ENCODE measurements around the gene FUT8. TPM values are rescaled to one million over a fixed set of nuclear protein-coding genes. Genes with fewer than 3 reads are reported as not detected.
"Not testable (repeated sequence)": the region's sequence is repeated elsewhere in the genome, so short reads cannot be mapped to it uniquely, and the experiment has no call there.

Gene FUT8
- total and polyA plus RNA-seq, 4 donors, result 53.5 to 198 (median 66.0) TPM

- DNase-seq (ENCODE audit: low read depth in 4 of 6, low spot score in 6 of 6), result no peak
- H3K4me1 ChIP-seq (ENCODE audit: control insufficient read depth, insufficient read depth, low read length), result no peaks in the 10 kb centered on the region
- peaks cover 2% of the 10 kb centered on the region for H3K9me3 ChIP-seq (ENCODE audit: control insufficient read depth, insufficient read depth, low read length)
- no peak overlapping the region for H3K4me3 ChIP-seq (ENCODE audit: low read depth, low read length)
- no CpG with 5 or more reads among the region's 1 CpG for WGBS (ENCODE audit: insufficient coverage)
- no peak overlapping the region for H3K27ac ChIP-seq (ENCODE audit: low read depth, low read length)
- no peaks in the 10 kb centered on the region for H3K27me3 ChIP-seq (ENCODE audit: control insufficient read depth, insufficient read depth, low read length)
- peaks cover 3% of the 10 kb centered on the region for H3K36me3 ChIP-seq (ENCODE audit: control insufficient read depth, insufficient read depth, low read length)
Observed at GRCh38 chr14:65440230-65440629, 27.7 kb downstream of the FUT8 start.

GRCh38 chr14:65444230-65444629 lies 31.7 kb downstream of the FUT8 start:
- Histone ChIP-seq H3K27me3 (ENCODE audit: control insufficient read depth, insufficient read depth, low read length) (no peaks in the 10 kb centered on the region), H3K4me1 (ENCODE audit: control insufficient read depth, insufficient read depth, low read length) (no peaks in the 10 kb centered on the region), H3K9me3 (ENCODE audit: control insufficient read depth, insufficient read depth, low read length) (no peaks in the 10 kb centered on the region), H3K27ac (ENCODE audit: low read depth, low read length) (no peak overlapping the region), H3K4me3 (ENCODE audit: low read depth, low read length) (no peak overlapping the region), H3K36me3 (ENCODE audit: control insufficient read depth, insufficient read depth, low read length) (no peaks in the 10 kb centered on the region)
- DNase-seq (ENCODE audit: low read depth in 4 of 6, low spot score in 6 of 6), result no peak
- 100% methylated on average over 1 of the region's 1 CpG for WGBS (ENCODE audit: insufficient coverage)

GRCh38 chr14:65446159-65446558 lies 33.6 kb downstream of the FUT8 start:
- Histone ChIP-seq H3K27ac (ENCODE audit: low read depth, low read length) (no peak overlapping the region), H3K36me3 (ENCODE audit: control insufficient read depth, insufficient read depth, low read length) (peaks cover 5% of the 10 kb centered on the region), H3K9me3 (ENCODE audit: control insufficient read depth, insufficient read depth, low read length) (no peaks in the 10 kb centered on the region), H3K4me1 (ENCODE audit: control insufficient read depth, insufficient read depth, low read length) (no peaks in the 10 kb centered on the region), H3K4me3 (ENCODE audit: low read depth, low read length) (no peak overlapping the region), H3K27me3 (ENCODE audit: control insufficient read depth, insufficient read depth, low read length) (no peaks in the 10 kb centered on the region)
- no CpG with 5 or more reads among the region's 1 CpG for WGBS (ENCODE audit: insufficient coverage)
- peak in 3 of 6 donors; percentile 1 to 62 (median 20) for DNase-seq (ENCODE audit: low read depth in 4 of 6, low spot score in 6 of 6)

- no peak for DNase-seq (ENCODE audit: low read depth in 4 of 6, low spot score in 6 of 6)
Observed at GRCh38 chr14:65449647-65450046, 37.1 kb downstream of the FUT8 start.

GRCh38 chr14:65453807-65454480 lies 41.4 kb downstream of the FUT8 start:
- Histone ChIP-seq H3K27me3 (ENCODE audit: control insufficient read depth, insufficient read depth, low read length) (no peaks in the 10 kb centered on the region), H3K9me3 (ENCODE audit: control insufficient read depth, insufficient read depth, low read length) (peaks cover 2% of the 10 kb centered on the region), H3K27ac (ENCODE audit: low read depth, low read length) (no peak overlapping the region), H3K4me3 (ENCODE audit: low read depth, low read length) (no peak overlapping the region), H3K4me1 (ENCODE audit: control insufficient read depth, insufficient read depth, low read length) (no peaks in the 10 kb centered on the region), H3K36me3 (ENCODE audit: control insufficient read depth, insufficient read depth, low read length) (peaks cover 6% of the 10 kb centered on the region)
- DNase-seq (ENCODE audit: low read depth in 4 of 6, low spot score in 6 of 6), result peak in 2 of 6 donors; percentile 2 to 29
- WGBS (ENCODE audit: insufficient coverage), result no CpG with 5 or more reads among the region's 3 CpGs

More at GRCh38 chr14:65449647-65450046, 37.1 kb downstream of the FUT8 start:
- Histone ChIP-seq H3K27me3 (ENCODE audit: control insufficient read depth, insufficient read depth, low read length) (no peaks in the 10 kb centered on the region), H3K36me3 (ENCODE audit: control insufficient read depth, insufficient read depth, low read length) (peaks cover 6% of the 10 kb centered on the region), H3K4me3 (ENCODE audit: low read depth, low read length) (no peak overlapping the region), H3K4me1 (ENCODE audit: control insufficient read depth, insufficient read depth, low read length) (no peaks in the 10 kb centered on the region), H3K27ac (ENCODE audit: low read depth, low read length) (no peak overlapping the region), H3K9me3 (ENCODE audit: control insufficient read depth, insufficient read depth, low read length) (no peaks in the 10 kb centered on the region)
- WGBS (ENCODE audit: insufficient coverage), result no CpG with 5 or more reads among the region's 1 CpG

- Histone ChIP-seq H3K36me3 (ENCODE audit: control insufficient read depth, insufficient read depth, low read length) (peaks cover under 1% of the 10 kb centered on the region), H3K4me1 (ENCODE audit: control insufficient read depth, insufficient read depth, low read length) (no peaks in the 10 kb centered on the region), H3K9me3 (ENCODE audit: control insufficient read depth, insufficient read depth, low read length) (peaks cover 2% of the 10 kb centered on the region), H3K27ac (ENCODE audit: low read depth, low read length) (no peak overlapping the region), H3K4me3 (ENCODE audit: low read depth, low read length) (no peak overlapping the region), H3K27me3 (ENCODE audit: control insufficient read depth, insufficient read depth, low read length) (no peaks in the 10 kb centered on the region)
- no peak for DNase-seq (ENCODE audit: low read depth in 4 of 6, low spot score in 6 of 6)
- WGBS (ENCODE audit: insufficient coverage), result no CpG with 5 or more reads among the region's 1 CpG
Observed at GRCh38 chr14:65456247-65456646, 43.7 kb downstream of the FUT8 start.

GRCh38 chr14:65461730-65462129 lies 49.2 kb downstream of the FUT8 start:
- WGBS (ENCODE audit: insufficient coverage), result 83% methylated on average over 1 of the region's 2 CpGs
- Histone ChIP-seq H3K4me1 (ENCODE audit: control insufficient read depth, insufficient read depth, low read length) (no peaks in the 10 kb centered on the region), H3K9me3 (ENCODE audit: control insufficient read depth, insufficient read depth, low read length) (no peaks in the 10 kb centered on the region), H3K27ac (ENCODE audit: low read depth, low read length) (no peak overlapping the region), H3K27me3 (ENCODE audit: control insufficient read depth, insufficient read depth, low read length) (no peaks in the 10 kb centered on the region), H3K36me3 (ENCODE audit: control insufficient read depth, insufficient read depth, low read length) (no peaks in the 10 kb centered on the region), H3K4me3 (ENCODE audit: low read depth, low read length) (no peak overlapping the region)
- DNase-seq (ENCODE audit: low read depth in 4 of 6, low spot score in 6 of 6), result no peak

- no peaks in the 10 kb centered on the region for H3K27me3 ChIP-seq (ENCODE audit: control insufficient read depth, insufficient read depth, low read length)
- no peaks in the 10 kb centered on the region for H3K4me1 ChIP-seq (ENCODE audit: control insufficient read depth, insufficient read depth, low read length)
- DNase-seq (ENCODE audit: low read depth in 4 of 6, low spot score in 6 of 6), result no peak
- 100% methylated on average over 1 of the region's 3 CpGs for WGBS (ENCODE audit: insufficient coverage)
- no peak overlapping the region for H3K27ac ChIP-seq (ENCODE audit: low read depth, low read length)
- no peaks in the 10 kb centered on the region for H3K36me3 ChIP-seq (ENCODE audit: control insufficient read depth, insufficient read depth, low read length)
- no peaks in the 10 kb centered on the region for H3K9me3 ChIP-seq (ENCODE audit: control insufficient read depth, insufficient read depth, low read length)
- no peak overlapping the region for H3K4me3 ChIP-seq (ENCODE audit: low read depth, low read length)
Observed at GRCh38 chr14:65462411-65462810, 49.9 kb downstream of the FUT8 start.

- Histone ChIP-seq H3K27me3 (ENCODE audit: control insufficient read depth, insufficient read depth, low read length) (no peaks in the 10 kb centered on the region), H3K36me3 (ENCODE audit: control insufficient read depth, insufficient read depth, low read length) (peaks cover 10% of the 10 kb centered on the region), H3K9me3 (ENCODE audit: control insufficient read depth, insufficient read depth, low read length) (no peaks in the 10 kb centered on the region), H3K27ac (ENCODE audit: low read depth, low read length) (no peak overlapping the region), H3K4me1 (ENCODE audit: control insufficient read depth, insufficient read depth, low read length) (peaks cover 12% of the 10 kb centered on the region), H3K4me3 (ENCODE audit: low read depth, low read length) (no peak overlapping the region)
- no CpG with 5 or more reads among the region's 1 CpG for WGBS (ENCODE audit: insufficient coverage)
- DNase-seq (ENCODE audit: low read depth in 4 of 6, low spot score in 6 of 6), result no peak
Observed at GRCh38 chr14:65465584-65465983, 53.1 kb downstream of the FUT8 start.

- peaks cover 14% of the 10 kb centered on the region for H3K4me1 ChIP-seq (ENCODE audit: control insufficient read depth, insufficient read depth, low read length)
- H3K9me3 ChIP-seq (ENCODE audit: control insufficient read depth, insufficient read depth, low read length); H3K27ac ChIP-seq (ENCODE audit: low read depth, low read length); H3K27me3 ChIP-seq (ENCODE audit: control insufficient read depth, insufficient read depth, low read length); H3K4me3 ChIP-seq (ENCODE audit: low read depth, low read length): not testable (repeated sequence)
- peak in 1 of 6 donors; percentile 27 for DNase-seq (ENCODE audit: low read depth in 4 of 6, low spot score in 6 of 6)
- WGBS (ENCODE audit: insufficient coverage), result 65% methylated on average over 6 of the region's 8 CpGs
- H3K36me3 ChIP-seq (ENCODE audit: control insufficient read depth, insufficient read depth, low read length), result peaks cover 10% of the 10 kb centered on the region
Observed at GRCh38 chr14:65467926-65468325, 55.4 kb downstream of the FUT8 start.
